ENCODE data around the gene RASL11A.

DNA sequence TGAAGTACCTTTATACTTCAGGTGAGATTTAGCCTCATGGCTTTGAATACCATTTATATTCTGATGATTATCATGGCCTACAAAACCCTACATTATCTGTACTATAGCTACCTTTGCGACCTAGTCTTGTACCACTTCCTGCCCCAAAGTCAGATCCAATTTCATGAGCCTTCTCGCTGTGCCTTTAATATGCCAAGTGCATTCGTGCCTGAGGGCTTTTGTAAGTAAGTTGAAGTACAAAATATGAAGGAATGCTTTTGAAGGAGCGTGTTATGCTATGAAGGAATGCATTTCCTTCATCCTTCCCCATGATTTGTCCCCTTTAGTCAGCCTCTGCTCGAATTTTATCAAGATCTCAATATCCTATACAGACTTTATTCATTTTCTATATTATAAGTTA lies 9.2 kb upstream of the RASL11A start:
- TF ChIP-seq CTCF (IDR thresholded peaks at IDR 0.05): no peak
- TF ChIP-seq POLR2AphosphoS5 (IDR thresholded peaks at IDR 0.05): no peak
- TF ChIP-seq POLR2A (IDR thresholded peaks at IDR 0.05): no peak
- no peak for TF ChIP-seq EP300 (IDR thresholded peaks at IDR 0.05; ENCODE audit: low read depth)
